ENCODE data around the gene HCAR2. TPM values are rescaled to one million over a fixed set of nuclear protein-coding genes. Genes with fewer than 3 reads are reported as not detected.
"Not testable (repeated sequence)": the region's sequence is repeated elsewhere in the genome, so short reads cannot be mapped to it uniquely, and the experiment has no call there.

The HCAR2 gene
- not detected for total RNA-seq
- not detected for polyA plus RNA-seq

DNA sequence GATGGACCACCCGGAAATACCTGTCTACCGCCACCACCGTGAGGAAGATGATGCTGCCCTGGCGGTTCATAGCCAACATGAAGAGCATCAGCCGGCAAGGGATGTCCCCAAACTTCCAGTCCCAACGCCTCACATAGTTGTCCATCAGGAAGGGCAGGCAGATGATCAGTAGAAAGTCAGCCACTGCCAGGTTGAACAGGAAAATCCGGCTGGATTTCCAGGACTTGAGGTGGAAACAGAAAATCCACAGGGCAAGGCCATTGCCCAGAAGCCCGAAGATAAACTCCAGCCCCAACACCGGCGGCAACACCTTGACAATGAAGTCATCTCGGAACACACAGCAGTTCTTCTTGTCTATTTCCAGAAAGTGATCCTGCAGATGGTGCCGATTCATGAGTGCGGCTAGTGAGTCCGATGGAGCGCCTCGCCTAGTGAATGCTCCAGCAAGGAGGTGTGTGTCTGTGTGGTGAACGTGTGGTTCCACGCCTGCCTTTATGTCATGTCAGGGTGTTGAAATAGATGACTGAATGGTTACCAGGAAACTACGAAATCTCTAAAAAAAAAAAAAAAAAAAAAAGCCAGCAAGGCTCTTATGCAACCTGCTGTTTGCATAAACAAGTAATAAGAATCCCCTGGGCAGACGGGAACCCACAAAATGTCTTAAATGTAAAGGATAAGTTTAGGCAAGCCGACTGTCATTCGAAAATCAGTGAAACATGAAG is at the start of gene HCAR2:
TSS of gene HCAR2 (minus strand) at position 468 of the 722 bp plus-strand sequence. CDS start at position 394, 74 bp downstream.
- H3K4me1 Mint-ChIP-seq; H3K27ac Mint-ChIP-seq; H3K4me3 Mint-ChIP-seq; H3K36me3 Mint-ChIP-seq; CTCF ChIA-PET; POLR2A ChIA-PET; H3K9me3 Mint-ChIP-seq; H3K9me3 ChIP-seq (ENCODE audit: low read length); DNase-seq; H3K27ac ChIP-seq (ENCODE audit: low read depth, low read length); H3K36me3 ChIP-seq (ENCODE audit: insufficient read depth, low read length); H3K4me3 ChIP-seq (ENCODE audit: low read length); H3K4me1 ChIP-seq (ENCODE audit: insufficient read depth, low read length); H3K27me3 ChIP-seq (ENCODE audit: insufficient read depth, low read length, poor library complexity, severe bottlenecking): not testable (repeated sequence)
- H3K27me3 Mint-ChIP-seq = peaks cover 0 to 10% of the 10 kb centered on the region in 2 donors

DNA sequence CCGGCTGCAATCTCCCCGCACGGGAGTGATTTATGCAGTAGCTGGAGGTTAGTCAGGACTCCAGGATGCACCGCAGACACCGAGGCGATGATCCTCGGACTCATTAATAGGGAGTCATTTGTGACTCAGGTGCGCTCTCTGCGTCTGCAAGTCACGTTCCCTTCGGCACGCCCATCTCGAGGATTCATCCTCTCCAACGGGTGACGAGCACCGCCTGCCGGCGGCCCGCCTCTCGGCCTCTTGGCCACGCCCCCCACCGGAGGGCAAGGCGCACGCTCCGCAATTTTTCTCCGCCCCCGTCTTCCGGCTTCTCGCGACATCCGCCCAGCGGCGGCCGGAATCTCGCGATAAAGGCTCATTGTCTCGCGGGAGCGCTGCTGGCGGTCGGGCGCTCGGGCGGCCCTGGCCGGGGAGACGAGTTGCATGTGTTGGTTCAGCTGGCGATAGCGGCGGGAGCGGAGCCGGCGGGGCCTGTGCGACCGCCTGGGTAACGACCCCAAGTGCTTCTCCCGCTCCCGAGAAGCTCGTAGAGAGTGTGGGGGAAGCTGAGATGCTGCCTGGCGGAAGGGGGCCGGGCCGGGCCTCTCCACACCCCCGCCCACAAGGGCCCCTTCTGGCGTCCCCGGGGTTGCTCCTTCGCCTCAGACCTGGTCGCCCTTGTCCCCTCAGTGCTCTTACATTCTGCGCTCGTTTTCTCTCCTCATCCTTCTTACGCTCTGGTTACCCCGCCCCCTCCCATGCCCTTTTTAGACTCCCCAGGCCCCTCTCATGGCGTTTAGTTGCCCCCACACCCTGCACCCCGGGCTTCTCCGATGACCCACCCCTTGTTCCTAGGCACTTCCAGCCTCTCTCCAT is 49.5 kb upstream of the HCAR2 start, which contains the start of gene DENR:
TSS of gene DENR (plus strand) at position 361 of the 855 bp plus-strand sequence. CDS start 878 bp downstream, outside the sequence.
- peak within 1 kb of the TSS; percentile 97 for H3K4me3 ChIP-seq (ENCODE audit: low read length)
- CTCF ChIA-PET = interaction anchor here (0.7 to 2.7 kb wide), 2 partner anchors 22 to 353 kb away, joined by 3 to 11 read pairs; no protein-coding TSS in a partner anchor
- Mint-ChIP-seq H3K27me3 (no peaks in the 10 kb centered on the region), H3K4me1 (peaks cover 39 to 59% (median 54%) of the 10 kb centered on the region in 3 donors), H3K36me3 (peaks cover 0 to 47% (median 23%) of the 10 kb centered on the region in 3 donors), H3K27ac (peak within 1 kb of the TSS; percentile 74 to 99 (median 96)), H3K9me3 (no peaks in the 10 kb centered on the region), H3K4me3 (peak within 1 kb of the TSS; percentile 79 to 97 (median 94))
- H3K27me3 ChIP-seq (ENCODE audit: insufficient read depth, low read length, poor library complexity, severe bottlenecking) = no peaks in the 10 kb centered on the region
- peaks cover 27% of the 10 kb centered on the region for H3K4me1 ChIP-seq (ENCODE audit: insufficient read depth, low read length)
- peak; percentile 99 for DNase-seq
- POLR2A ChIA-PET = interaction anchor here (1.1 to 1.6 kb wide), 4 partner anchors 12 to 252 kb away, joined by 3 to 5 read pairs (median 4); partner anchors contain the start of genes OGFOD2, RSRC2 and ZCCHC8
- H3K36me3 ChIP-seq (ENCODE audit: insufficient read depth, low read length) = peaks cover 15% of the 10 kb centered on the region
- H3K9me3 ChIP-seq (ENCODE audit: low read length) = no peaks in the 10 kb centered on the region
- H3K27ac ChIP-seq (ENCODE audit: low read depth, low read length) = peak within 1 kb of the TSS; percentile 90

DNA sequence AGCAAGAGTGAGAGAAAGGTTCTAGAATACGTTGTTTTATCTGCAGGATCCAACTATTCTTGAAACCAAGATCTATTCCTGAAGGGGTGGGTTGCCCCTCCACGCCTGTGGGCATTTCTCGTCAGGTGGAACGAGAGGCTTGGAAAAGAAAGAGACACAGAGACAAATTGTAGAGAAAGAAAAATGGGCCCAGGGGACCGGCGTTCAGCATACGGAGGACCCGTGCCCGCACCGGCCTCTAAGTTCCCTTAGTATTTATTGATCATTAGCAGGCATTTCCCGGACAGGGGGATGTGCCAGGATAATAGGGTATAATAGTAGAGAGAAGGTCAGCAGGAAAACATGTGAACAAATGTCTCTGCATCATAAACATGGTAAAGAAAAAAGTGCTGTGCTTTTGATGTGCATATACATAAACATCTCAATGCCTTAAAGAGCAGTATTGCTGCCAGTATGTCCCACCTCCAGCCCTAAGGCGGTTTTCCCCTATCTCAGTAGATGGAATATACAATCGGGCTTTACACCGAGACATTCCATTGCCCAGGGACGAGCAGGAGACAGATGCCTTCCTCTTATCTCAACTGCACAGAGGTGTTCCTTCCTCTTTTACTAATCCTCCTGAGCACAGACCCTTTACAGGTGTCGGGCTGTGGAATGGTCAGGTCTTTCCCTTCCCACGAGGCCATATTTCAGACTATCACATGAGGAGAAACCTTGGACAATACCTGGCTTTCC is 47.8 kb upstream of the HCAR2 start:
- DNase-seq; H3K4me3 ChIP-seq (ENCODE audit: low read length); CTCF ChIA-PET; H3K27ac ChIP-seq (ENCODE audit: low read depth, low read length); H3K9me3 Mint-ChIP-seq; POLR2A ChIA-PET; H3K9me3 ChIP-seq (ENCODE audit: low read length); H3K27me3 Mint-ChIP-seq; H3K27me3 ChIP-seq (ENCODE audit: insufficient read depth, low read length, poor library complexity, severe bottlenecking): not testable (repeated sequence)
- Histone ChIP-seq H3K4me1 (ENCODE audit: insufficient read depth, low read length) (peaks cover 24% of the 10 kb centered on the region), H3K36me3 (ENCODE audit: insufficient read depth, low read length) (peaks cover 15% of the 10 kb centered on the region)
- peak overlapping the region; percentile 41 to 95 (median 86) for H3K27ac Mint-ChIP-seq
- peaks cover 25 to 42% (median 37%) of the 10 kb centered on the region in 3 donors for H3K4me1 Mint-ChIP-seq
- peaks cover 0 to 31% (median 15%) of the 10 kb centered on the region in 3 donors for H3K36me3 Mint-ChIP-seq
- H3K4me3 Mint-ChIP-seq = peak overlapping the region; percentile 43 to 90 (median 79)

DNA sequence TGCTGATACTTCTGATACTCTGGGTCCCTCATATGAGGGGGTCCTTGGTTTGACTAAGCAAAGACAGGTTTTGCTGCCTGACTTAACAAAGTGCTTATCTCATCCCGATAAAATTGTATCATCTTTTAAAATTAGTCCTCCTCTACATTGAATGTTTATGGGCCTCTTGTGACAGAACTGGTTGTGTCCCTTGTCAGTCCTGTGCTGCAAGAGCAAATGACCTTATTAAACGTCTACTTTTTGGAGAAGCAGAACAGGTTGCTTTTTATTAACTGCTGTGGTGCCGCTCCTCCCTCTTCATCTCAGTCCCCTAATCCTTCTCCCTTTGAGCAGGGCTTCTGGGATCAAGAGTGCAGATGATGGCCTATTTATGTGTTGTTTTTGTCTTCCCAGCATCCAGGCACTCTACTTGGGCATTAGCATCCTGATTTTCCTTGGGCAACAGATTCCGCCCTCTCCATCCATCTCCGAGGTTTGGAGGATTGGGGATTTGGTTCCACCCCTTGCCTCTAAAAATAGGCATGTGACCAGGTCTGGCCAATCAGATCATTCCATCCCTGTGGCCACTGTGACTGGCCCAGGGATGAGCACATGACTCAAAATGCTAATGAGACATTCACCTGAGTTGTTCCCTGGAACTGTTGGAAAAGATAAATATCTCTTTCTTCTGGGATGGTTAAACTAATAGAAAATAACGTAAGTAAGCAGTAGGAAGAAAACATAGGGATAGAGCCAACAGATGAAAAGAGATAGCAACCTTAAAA is 46.6 kb upstream of the HCAR2 start:
- peaks cover 0 to 19% (median 7%) of the 10 kb centered on the region in 3 donors for H3K36me3 Mint-ChIP-seq

DNA sequence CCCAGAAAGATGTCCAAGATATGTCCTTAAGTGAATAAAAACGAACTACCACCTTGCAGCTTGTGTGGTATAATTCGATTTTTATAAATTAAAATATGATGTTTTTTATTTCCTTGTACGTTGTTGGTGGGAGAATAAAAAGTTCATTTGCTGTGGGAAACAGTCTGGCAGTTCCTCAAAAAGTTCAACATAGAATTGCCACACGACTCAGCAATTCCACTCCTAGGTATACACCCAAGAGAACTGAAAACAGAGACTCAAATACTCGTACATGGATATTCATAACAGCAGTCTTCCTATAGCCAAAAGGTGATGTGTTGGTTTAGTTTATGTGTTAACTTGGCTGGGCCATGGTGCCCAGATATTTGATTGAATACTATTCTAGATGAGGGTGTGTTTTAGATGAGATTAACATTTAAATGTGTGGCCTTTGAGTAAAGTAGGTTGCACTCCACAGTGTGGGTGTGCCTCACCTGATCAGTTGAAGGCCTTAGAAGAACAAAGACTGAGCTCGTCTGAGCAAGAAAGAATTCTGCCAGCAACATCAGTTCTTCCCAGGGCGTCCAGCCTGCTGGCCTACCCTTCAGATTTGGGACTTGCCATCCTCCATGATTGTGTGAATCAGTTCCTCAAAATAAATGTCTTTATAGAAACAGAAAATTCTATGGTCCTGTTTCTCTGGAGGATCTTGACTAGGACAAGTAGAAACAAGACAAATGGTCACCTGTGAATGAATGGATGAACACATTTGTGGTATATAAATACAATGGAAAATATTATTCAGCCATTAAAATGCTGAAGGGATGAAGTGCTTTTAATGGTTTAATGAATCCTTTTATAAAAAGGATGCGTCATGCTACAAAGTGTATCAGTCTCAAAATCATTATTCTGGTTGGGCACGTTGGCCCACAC is 44.3 kb upstream of the HCAR2 start:
- POLR2A ChIA-PET = no interaction called here
- no peaks in the 10 kb centered on the region for H3K36me3 ChIP-seq (ENCODE audit: insufficient read depth, low read length)
- no peak overlapping the region for H3K27ac Mint-ChIP-seq

More for the DNA sequence above, 46.6 kb upstream of the HCAR2 start:
- Histone ChIP-seq H3K27ac (ENCODE audit: low read depth, low read length) (no peak overlapping the region), H3K36me3 (ENCODE audit: insufficient read depth, low read length) (peaks cover 6% of the 10 kb centered on the region), H3K4me1 (ENCODE audit: insufficient read depth, low read length) (peaks cover 22% of the 10 kb centered on the region), H3K27me3 (ENCODE audit: insufficient read depth, low read length, poor library complexity, severe bottlenecking) (no peaks in the 10 kb centered on the region), H3K4me3 (ENCODE audit: low read length) (no peak overlapping the region), H3K9me3 (ENCODE audit: low read length) (no peaks in the 10 kb centered on the region)
- DNase-seq = no peak
- H3K4me3 Mint-ChIP-seq = peak overlapping the region in 1 of 7 donors; percentile 65
- peaks cover 21 to 33% (median 28%) of the 10 kb centered on the region in 3 donors for H3K4me1 Mint-ChIP-seq
- H3K27ac Mint-ChIP-seq = peak overlapping the region in 2 of 8 donors; percentile 22 to 38
- no peaks in the 10 kb centered on the region for H3K27me3 Mint-ChIP-seq
- CTCF ChIA-PET = no interaction called here
- POLR2A ChIA-PET = no interaction called here
- H3K9me3 Mint-ChIP-seq = no peaks in the 10 kb centered on the region

DNA sequence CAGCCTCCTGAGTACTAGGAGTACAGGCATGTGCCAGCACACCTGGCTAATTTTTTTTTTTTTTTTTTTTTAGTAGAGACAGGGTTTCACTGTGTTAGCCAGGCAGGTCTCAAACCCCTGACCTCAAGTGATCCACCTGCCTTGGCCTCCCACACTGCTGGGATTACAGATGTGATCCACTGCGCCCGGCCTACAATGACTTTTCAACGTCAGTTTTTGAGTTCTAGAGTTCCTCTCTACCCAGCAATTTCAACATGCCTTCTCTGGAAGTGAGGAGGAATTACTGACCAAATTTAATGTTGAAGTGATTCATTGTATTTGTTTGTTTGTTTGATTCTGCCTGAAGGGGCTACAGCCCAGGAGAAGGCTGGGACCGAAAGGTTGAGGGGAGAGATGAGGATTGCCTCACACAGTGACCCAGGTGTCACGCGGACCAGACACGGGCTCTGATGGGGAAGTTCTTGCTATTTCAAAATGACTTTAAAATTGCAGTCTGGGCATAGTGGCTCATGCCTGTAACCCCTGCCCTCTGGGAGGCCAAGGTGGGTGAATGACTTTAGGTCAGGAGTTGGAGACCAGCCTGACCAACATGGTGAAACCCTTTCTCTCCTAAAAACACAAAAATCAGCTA is 40.9 kb upstream of the HCAR2 start:
- H3K9me3 Mint-ChIP-seq = no peaks in the 10 kb centered on the region
- CTCF ChIA-PET = no interaction called here

More for the DNA sequence above, 44.3 kb upstream of the HCAR2 start:
- CTCF ChIA-PET = no interaction called here
- Mint-ChIP-seq H3K4me1 (peaks cover 6 to 11% (median 7%) of the 10 kb centered on the region in 3 donors), H3K36me3 (no peaks in the 10 kb centered on the region), H3K27me3 (no peaks in the 10 kb centered on the region), H3K9me3 (no peaks in the 10 kb centered on the region), H3K4me3 (no peak overlapping the region)
- Histone ChIP-seq H3K27me3 (ENCODE audit: insufficient read depth, low read length, poor library complexity, severe bottlenecking) (no peaks in the 10 kb centered on the region), H3K4me1 (ENCODE audit: insufficient read depth, low read length) (peaks cover 5% of the 10 kb centered on the region), H3K27ac (ENCODE audit: low read depth, low read length) (no peak overlapping the region), H3K4me3 (ENCODE audit: low read length) (no peak overlapping the region), H3K9me3 (ENCODE audit: low read length) (no peaks in the 10 kb centered on the region)
- DNase-seq = no peak

More for the DNA sequence above, 40.9 kb upstream of the HCAR2 start:
- Histone ChIP-seq H3K4me1 (ENCODE audit: insufficient read depth, low read length) (no peaks in the 10 kb centered on the region), H3K27me3 (ENCODE audit: insufficient read depth, low read length, poor library complexity, severe bottlenecking) (no peaks in the 10 kb centered on the region), H3K36me3 (ENCODE audit: insufficient read depth, low read length) (no peaks in the 10 kb centered on the region), H3K9me3 (ENCODE audit: low read length) (no peaks in the 10 kb centered on the region), H3K4me3 (ENCODE audit: low read length) (no peak overlapping the region), H3K27ac (ENCODE audit: low read depth, low read length) (no peak overlapping the region)
- no peak for DNase-seq
- H3K36me3 Mint-ChIP-seq = no peaks in the 10 kb centered on the region
- peaks cover 0 to 1% of the 10 kb centered on the region in 2 donors for H3K27me3 Mint-ChIP-seq
- no peak overlapping the region for H3K4me3 Mint-ChIP-seq
- H3K4me1 Mint-ChIP-seq = no peaks in the 10 kb centered on the region
- POLR2A ChIA-PET = no interaction called here
- H3K27ac Mint-ChIP-seq = no peak overlapping the region
